ENCODE measurements around the gene CTBP2.

CTBP2 gene

GRCh38 chr10:125118701-125119100 lies 41.7 kb downstream of the CTBP2 start:
- Histone ChIP-seq H3K9me3 (ENCODE audit: insufficient read depth, low read length) (no peaks in the 10 kb centered on the region), H3F3A (ENCODE audit: insufficient read depth) (no peaks in the 10 kb centered on the region), H3K9ac (ENCODE audit: low read length) (no peak overlapping the region), H3K27me3 (ENCODE audit: low read length) (no peaks in the 10 kb centered on the region), H3K4me3 (ENCODE audit: insufficient read depth, low read length, poor library complexity, severe bottlenecking) (no peak overlapping the region), H4K20me1 (ENCODE audit: low read depth, low read length) (no peaks in the 10 kb centered on the region), H3K9me2 (replicated peaks; ENCODE audit: insufficient read depth, low read length) (no peaks in the 10 kb centered on the region), H2AFZ (ENCODE audit: low read depth, low read length, severe bottlenecking) (no peak overlapping the region), H3K27ac (ENCODE audit: low read depth, low read length) (no peak overlapping the region), H3K36me3 (ENCODE audit: low read length) (no peaks in the 10 kb centered on the region), H3K79me2 (ENCODE audit: insufficient read depth, low read length) (no peaks in the 10 kb centered on the region), H3K4me2 (ENCODE audit: low read depth, low read length, poor library complexity, severe bottlenecking) (no peak overlapping the region)
- TF ChIP-seq, protein P1, sequence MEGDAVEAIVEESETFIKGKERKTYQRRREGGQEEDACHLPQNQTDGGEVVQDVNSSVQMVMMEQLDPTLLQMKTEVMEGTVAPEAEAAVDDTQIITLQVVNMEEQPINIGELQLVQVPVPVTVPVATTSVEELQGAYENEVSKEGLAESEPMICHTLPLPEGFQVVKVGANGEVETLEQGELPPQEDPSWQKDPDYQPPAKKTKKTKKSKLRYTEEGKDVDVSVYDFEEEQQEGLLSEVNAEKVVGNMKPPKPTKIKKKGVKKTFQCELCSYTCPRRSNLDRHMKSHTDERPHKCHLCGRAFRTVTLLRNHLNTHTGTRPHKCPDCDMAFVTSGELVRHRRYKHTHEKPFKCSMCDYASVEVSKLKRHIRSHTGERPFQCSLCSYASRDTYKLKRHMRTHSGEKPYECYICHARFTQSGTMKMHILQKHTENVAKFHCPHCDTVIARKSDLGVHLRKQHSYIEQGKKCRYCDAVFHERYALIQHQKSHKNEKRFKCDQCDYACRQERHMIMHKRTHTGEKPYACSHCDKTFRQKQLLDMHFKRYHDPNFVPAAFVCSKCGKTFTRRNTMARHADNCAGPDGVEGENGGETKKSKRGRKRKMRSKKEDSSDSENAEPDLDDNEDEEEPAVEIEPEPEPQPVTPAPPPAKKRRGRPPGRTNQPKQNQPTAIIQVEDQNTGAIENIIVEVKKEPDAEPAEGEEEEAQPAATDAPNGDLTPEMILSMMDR (IDR thresholded peaks at IDR 0.05; ENCODE audit: insufficient read depth, low read length, poor library complexity, severe bottlenecking): no peak
- TF ChIP-seq EZH2phosphoT487 (conservative IDR thresholded peaks at IDR 0.05; ENCODE audit: low read length): no peak

DNA sequence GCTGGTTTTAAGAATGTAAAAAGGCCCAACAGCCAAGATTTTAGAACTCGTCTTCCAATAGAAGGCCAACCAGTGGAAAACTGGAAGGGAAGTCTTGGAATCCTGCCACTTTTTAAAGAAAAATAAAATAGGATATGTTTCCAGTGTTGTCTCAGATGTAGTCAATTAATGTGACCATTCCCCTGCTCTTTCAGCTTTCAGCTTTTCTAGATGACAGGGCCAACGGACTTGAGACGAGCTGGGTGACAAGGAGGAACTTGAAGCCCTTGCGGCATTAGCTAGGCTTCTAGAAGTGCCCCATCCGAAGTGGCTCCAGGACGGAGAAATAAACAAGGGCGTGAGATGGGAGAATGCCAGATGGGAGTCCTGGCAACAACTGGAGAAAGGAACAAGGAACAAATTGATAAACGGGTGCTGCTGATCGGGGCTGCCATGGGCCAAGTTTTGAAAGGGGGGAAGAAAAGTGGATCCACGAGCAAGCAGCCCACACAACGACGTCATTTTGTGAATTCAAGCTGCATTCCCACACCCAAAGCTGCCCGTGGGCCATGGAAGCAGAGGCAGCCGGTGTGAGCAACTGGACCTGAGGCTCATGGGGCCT lies 42.3 kb downstream of the CTBP2 start:
- Histone ChIP-seq H4K20me1 (ENCODE audit: low read depth, low read length) (no peaks in the 10 kb centered on the region), H3K4me3 (ENCODE audit: insufficient read depth, low read length, poor library complexity, severe bottlenecking) (no peak overlapping the region), H3K9me3 (ENCODE audit: insufficient read depth, low read length) (no peaks in the 10 kb centered on the region), H3K9me2 (replicated peaks; ENCODE audit: insufficient read depth, low read length) (no peaks in the 10 kb centered on the region), H3K27ac (ENCODE audit: low read depth, low read length) (no peak overlapping the region), H3K4me2 (ENCODE audit: low read depth, low read length, poor library complexity, severe bottlenecking) (no peak overlapping the region), H3K79me2 (ENCODE audit: insufficient read depth, low read length) (no peaks in the 10 kb centered on the region), H2AFZ (ENCODE audit: low read depth, low read length, severe bottlenecking) (no peak overlapping the region), H3F3A (ENCODE audit: insufficient read depth) (no peaks in the 10 kb centered on the region), H3K27me3 (ENCODE audit: low read length) (no peaks in the 10 kb centered on the region), H3K36me3 (ENCODE audit: low read length) (no peaks in the 10 kb centered on the region), H3K9ac (ENCODE audit: low read length) (no peak overlapping the region)
- TF ChIP-seq EZH2phosphoT487 (conservative IDR thresholded peaks at IDR 0.05; ENCODE audit: low read length): no peak
- TF ChIP-seq, protein P1 (IDR thresholded peaks at IDR 0.05; ENCODE audit: insufficient read depth, low read length, poor library complexity, severe bottlenecking): no peak

- no peak overlapping the region for H3K4me2 ChIP-seq (ENCODE audit: low read depth, low read length, poor library complexity, severe bottlenecking)
- H3K36me3 ChIP-seq (ENCODE audit: low read length): no peaks in the 10 kb centered on the region
- no peaks in the 10 kb centered on the region for H4K20me1 ChIP-seq (ENCODE audit: low read depth, low read length)
- H3K4me3 ChIP-seq (ENCODE audit: insufficient read depth, low read length, poor library complexity, severe bottlenecking): no peak overlapping the region
- no peak for TF ChIP-seq EZH2phosphoT487 (conservative IDR thresholded peaks at IDR 0.05; ENCODE audit: low read length)
- TF ChIP-seq, protein P1 (IDR thresholded peaks at IDR 0.05; ENCODE audit: insufficient read depth, low read length, poor library complexity, severe bottlenecking): no peak
- H3K27ac ChIP-seq (ENCODE audit: low read depth, low read length): no peak overlapping the region
- H3K79me2 ChIP-seq (ENCODE audit: insufficient read depth, low read length): no peaks in the 10 kb centered on the region
- H3K27me3 ChIP-seq (ENCODE audit: low read length): no peaks in the 10 kb centered on the region
- no peaks in the 10 kb centered on the region for H3F3A ChIP-seq (ENCODE audit: insufficient read depth)
- no peaks in the 10 kb centered on the region for H3K9me3 ChIP-seq (ENCODE audit: insufficient read depth, low read length)
- no peaks in the 10 kb centered on the region for H3K9me2 ChIP-seq (replicated peaks; ENCODE audit: insufficient read depth, low read length)
- no peak overlapping the region for H2AFZ ChIP-seq (ENCODE audit: low read depth, low read length, severe bottlenecking)
- H3K9ac ChIP-seq (ENCODE audit: low read length): no peak overlapping the region
Measured at GRCh38 chr10:125116652-125117310, 43.6 kb downstream of the CTBP2 start.
